HFFc6 (cell line): ENCODE data around the gene ATP8A2. TPM values are rescaled to one million over a fixed set of nuclear protein-coding genes. Genes with fewer than 3 reads are reported as not detected.

Source experiments
- DNase-seq: peaks from one replicate; pipeline ENCODE4 v3.0.0-alpha.2; 2018
- H3K27ac Mint-ChIP-seq: 2 replicates; pipeline ENCODE4 v1.8.0; 2020; ENCODE audit warnings: mild to moderate bottlenecking, mixed read lengths
- H3K27me3 Mint-ChIP-seq: 2 replicates; pipeline ENCODE4 v1.8.0; 2021; ENCODE audit warnings: mild to moderate bottlenecking, moderate library complexity, mixed read lengths; ENCODE audit not compliant: insufficient read depth
- H3K36me3 Mint-ChIP-seq: 2 replicates; pipeline ENCODE4 v1.8.0; 2021; ENCODE audit warnings: low read depth, mixed read lengths
- H3K4me1 Mint-ChIP-seq: 2 replicates; pipeline ENCODE4 v1.8.0; 2020; ENCODE audit warnings: low read depth, mixed read lengths
- H3K4me3 Mint-ChIP-seq: 2 replicates; pipeline ENCODE4 v1.8.0; 2020; ENCODE audit warnings: mild to moderate bottlenecking, moderate library complexity, mixed read lengths
- H3K9me3 Mint-ChIP-seq: 2 replicates; pipeline ENCODE4 v1.8.0; 2020; ENCODE audit warnings: mild to moderate bottlenecking, mixed read lengths
- total RNA-seq, 6 experiments: library from RNA; stranded (reverse); fragmentation: NEBNext Ultra II Directional; extraction: Animal tissue kit (Norgen Biotek cat#: 25700); gene quantifications; 2 replicates in 1 of 6; 3 replicates in 5 of 6; pipeline ENCODE4 v1.2.3, GENCODE V29; 2021
- TF ChIP-seq, protein P1 (sequence below): fragments of 200-600 bp; sonication (generic); IDR thresholded peaks from 2 replicates; pipeline ENCODE4 v1.5.0; 2021; ENCODE audit warnings: antibody characterized with exemption, mild to moderate bottlenecking

Gene ATP8A2
- total RNA-seq, 6 experiments from 2014 or later: 0.02 TPM; not detected in 5

DNA sequence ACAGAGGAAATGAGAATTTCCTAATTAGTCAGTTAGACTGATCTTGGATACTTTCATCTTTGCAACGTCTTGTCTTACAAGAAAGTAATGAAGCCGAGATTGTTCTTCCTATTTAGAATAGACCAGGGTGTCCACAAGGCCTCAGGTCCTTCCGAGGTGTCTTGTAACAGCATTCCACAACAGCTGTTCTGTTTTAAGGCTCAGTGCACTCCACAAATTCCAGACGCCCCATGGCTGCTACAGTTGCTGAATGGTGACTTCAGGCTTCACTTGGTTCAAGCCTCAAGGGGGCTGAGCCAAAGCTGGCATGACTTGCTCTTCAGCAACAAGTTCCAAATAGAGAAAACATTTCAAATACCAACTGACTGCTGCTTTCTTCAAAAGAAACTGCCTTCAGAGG is 536.6 kb downstream of the ATP8A2 start:
- no peak for DNase-seq
- Mint-ChIP-seq H3K27me3 (no peaks in the 10 kb centered on the region), H3K4me3 (no peak overlapping the region), H3K27ac (no peak overlapping the region), H3K9me3 (peaks cover 7% of the 10 kb centered on the region), H3K36me3 (no peaks in the 10 kb centered on the region), H3K4me1 (no peaks in the 10 kb centered on the region)
- TF ChIP-seq, protein P1, sequence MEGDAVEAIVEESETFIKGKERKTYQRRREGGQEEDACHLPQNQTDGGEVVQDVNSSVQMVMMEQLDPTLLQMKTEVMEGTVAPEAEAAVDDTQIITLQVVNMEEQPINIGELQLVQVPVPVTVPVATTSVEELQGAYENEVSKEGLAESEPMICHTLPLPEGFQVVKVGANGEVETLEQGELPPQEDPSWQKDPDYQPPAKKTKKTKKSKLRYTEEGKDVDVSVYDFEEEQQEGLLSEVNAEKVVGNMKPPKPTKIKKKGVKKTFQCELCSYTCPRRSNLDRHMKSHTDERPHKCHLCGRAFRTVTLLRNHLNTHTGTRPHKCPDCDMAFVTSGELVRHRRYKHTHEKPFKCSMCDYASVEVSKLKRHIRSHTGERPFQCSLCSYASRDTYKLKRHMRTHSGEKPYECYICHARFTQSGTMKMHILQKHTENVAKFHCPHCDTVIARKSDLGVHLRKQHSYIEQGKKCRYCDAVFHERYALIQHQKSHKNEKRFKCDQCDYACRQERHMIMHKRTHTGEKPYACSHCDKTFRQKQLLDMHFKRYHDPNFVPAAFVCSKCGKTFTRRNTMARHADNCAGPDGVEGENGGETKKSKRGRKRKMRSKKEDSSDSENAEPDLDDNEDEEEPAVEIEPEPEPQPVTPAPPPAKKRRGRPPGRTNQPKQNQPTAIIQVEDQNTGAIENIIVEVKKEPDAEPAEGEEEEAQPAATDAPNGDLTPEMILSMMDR: no peak

DNA sequence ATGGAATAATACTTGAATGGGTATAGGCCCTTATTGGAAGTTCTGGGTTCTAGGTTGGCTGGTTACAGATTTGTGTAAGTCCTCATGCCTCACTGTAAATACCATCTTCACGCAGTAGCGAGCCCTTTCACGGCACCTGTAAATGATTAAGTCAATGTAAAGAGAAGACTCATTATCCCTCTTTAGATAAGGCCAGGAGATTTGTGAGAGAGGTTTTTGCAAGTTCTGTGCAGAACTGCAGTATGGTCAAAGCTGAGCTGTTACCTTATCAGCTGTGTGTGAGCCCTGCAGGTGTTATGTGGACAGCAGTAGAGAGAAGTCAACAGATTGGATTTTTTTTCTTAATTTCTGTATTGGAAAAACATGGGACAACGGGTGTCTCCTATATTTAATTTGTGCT is 538.5 kb downstream of the ATP8A2 start:
- DNase-seq: no peak
- Mint-ChIP-seq H3K36me3 (no peaks in the 10 kb centered on the region), H3K4me3 (no peak overlapping the region), H3K27ac (no peak overlapping the region), H3K4me1 (no peaks in the 10 kb centered on the region), H3K9me3 (peaks cover 16% of the 10 kb centered on the region), H3K27me3 (no peaks in the 10 kb centered on the region; the same call in 1 of the 2 replicates)
- TF ChIP-seq, protein P1: no peak

DNA sequence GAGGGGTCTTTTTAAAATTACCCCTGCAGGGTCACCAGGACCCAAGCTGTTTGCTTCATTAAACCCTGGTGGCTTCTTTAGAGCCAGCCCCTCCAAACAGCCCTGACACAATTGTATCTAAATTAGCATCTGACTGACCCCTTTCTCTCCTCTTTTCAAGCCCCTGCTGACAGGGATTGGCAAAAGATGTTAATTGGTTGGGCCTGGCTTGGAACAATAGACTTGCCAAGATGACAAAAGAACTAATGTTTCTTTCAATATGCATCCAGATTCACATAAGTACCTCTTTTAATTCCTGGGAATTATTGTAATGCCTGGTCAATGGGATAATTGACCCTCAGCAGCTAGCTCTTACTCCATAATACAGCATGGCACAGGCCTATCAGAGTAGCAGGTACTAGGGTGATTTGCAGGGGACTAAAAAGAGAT is 539.2 kb downstream of the ATP8A2 start:
- TF ChIP-seq, protein P1: no peak

DNA sequence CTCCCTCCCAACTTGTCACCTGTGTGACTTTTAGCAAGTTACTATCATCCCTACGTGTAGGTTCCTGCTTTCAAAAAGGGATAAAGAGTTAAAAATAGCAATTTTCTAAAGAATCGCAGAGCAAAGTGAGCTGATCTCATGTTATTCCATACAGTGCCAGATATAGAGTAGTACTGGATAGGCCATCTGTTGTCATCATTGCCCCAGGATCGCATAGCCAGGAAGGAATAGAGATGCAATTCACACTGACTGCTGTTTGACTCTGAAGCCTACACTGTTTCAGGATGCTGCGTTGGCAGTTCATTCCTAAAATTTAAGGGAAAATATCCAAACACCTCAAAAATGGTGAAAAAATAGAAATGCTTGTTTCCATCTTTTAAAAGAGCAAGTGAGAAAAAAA is 541.2 kb downstream of the ATP8A2 start:
- no peak overlapping the region for H3K27ac Mint-ChIP-seq
- H3K4me3 Mint-ChIP-seq: no peak overlapping the region
- DNase-seq: no peak
- H3K27me3 Mint-ChIP-seq: no peaks in the 10 kb centered on the region; the same call in 1 of the 2 replicates
- H3K36me3 Mint-ChIP-seq: no peaks in the 10 kb centered on the region
- H3K9me3 Mint-ChIP-seq: peaks cover 22% of the 10 kb centered on the region
- no peaks in the 10 kb centered on the region for H3K4me1 Mint-ChIP-seq
- TF ChIP-seq, protein P1: no peak

More for the DNA sequence above, 539.2 kb downstream of the ATP8A2 start:
- Mint-ChIP-seq H3K27ac (no peak overlapping the region), H3K27me3 (no peaks in the 10 kb centered on the region; the same call in 1 of the 2 replicates), H3K36me3 (no peaks in the 10 kb centered on the region), H3K9me3 (peaks cover 17% of the 10 kb centered on the region), H3K4me1 (no peaks in the 10 kb centered on the region), H3K4me3 (no peak overlapping the region)
- no peak for DNase-seq

DNA sequence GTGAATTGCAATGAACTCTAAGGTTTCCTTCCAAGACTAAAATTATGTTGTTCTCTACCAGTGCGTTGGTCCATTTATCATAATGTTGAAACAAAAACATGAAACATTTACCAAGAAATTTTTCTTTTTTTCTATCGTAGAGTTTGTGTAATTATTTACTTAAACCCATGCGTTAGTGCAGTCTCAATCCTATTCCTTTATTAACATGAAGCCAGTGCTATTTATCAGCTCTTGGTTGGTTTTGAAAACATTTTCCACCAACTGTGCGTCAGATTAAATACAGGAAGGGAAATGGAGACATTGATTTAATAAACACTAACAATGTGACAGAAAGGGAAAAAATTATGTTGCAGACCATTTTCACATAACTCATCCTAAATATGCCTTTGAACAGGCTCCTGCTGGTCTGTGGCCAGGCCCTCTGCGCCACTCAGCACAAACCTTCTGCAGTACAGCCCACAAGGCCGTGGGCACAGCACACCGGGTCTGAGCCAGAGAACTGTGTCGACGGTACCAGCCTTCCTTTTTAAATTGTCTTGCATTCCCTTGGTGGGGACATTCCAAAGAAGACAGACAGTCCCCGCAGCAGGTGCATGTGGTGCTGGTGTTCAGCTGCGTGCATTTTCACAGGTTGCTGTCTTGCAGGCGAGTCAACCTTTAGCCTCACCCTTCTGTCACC is 544.2 kb downstream of the ATP8A2 start:
- no peaks in the 10 kb centered on the region for H3K36me3 Mint-ChIP-seq
- no peak overlapping the region for H3K4me3 Mint-ChIP-seq
- H3K27me3 Mint-ChIP-seq: no peaks in the 10 kb centered on the region; the same call in 1 of the 2 replicates
- TF ChIP-seq, protein P1: no peak
- no peaks in the 10 kb centered on the region for H3K4me1 Mint-ChIP-seq
- peaks cover 28% of the 10 kb centered on the region for H3K9me3 Mint-ChIP-seq
- H3K27ac Mint-ChIP-seq: no peak overlapping the region
- no peak for DNase-seq
